ENCODE measurements around the gene USP17L12.
"Not testable (repeated sequence)": the region's sequence is repeated elsewhere in the genome, so short reads cannot be mapped to it uniquely, and the experiment has no call there.

DNA sequence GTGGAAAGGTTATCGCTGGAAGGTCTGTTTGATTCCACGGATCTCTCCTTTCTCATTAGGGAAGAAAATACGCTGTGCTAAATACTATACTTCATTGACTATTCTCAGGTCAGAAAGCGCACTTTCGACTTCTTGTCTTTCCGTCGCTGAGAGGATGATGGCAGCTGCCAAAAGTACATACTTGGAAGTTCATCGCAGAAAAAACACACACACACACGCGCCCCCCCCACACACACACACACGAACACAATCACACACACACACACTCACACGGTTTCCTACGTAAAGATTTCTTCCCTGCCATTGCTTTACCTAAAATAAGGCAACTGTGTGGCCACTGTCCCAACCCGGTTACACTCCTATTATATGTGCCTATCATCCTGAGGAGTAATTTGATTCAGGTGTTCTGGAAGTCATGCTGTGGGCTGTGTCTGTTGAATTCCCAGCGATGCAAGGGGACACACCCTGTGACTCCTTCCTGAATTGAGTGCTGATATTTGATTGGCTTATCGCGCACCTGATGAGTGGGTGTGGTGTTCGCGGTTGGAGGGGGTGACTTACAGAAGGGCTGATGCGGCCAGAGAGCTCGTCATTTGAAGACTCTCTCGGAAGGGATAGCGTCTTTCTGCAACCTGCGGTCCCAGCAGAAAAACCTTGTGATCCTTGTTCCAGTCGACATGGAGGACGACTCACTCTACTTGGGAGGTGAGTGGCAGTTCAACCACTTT is 28.2 kb downstream of the USP17L12 start, which contains the start of gene USP17L18:
- TF ChIP-seq, protein P1, sequence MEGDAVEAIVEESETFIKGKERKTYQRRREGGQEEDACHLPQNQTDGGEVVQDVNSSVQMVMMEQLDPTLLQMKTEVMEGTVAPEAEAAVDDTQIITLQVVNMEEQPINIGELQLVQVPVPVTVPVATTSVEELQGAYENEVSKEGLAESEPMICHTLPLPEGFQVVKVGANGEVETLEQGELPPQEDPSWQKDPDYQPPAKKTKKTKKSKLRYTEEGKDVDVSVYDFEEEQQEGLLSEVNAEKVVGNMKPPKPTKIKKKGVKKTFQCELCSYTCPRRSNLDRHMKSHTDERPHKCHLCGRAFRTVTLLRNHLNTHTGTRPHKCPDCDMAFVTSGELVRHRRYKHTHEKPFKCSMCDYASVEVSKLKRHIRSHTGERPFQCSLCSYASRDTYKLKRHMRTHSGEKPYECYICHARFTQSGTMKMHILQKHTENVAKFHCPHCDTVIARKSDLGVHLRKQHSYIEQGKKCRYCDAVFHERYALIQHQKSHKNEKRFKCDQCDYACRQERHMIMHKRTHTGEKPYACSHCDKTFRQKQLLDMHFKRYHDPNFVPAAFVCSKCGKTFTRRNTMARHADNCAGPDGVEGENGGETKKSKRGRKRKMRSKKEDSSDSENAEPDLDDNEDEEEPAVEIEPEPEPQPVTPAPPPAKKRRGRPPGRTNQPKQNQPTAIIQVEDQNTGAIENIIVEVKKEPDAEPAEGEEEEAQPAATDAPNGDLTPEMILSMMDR (IDR thresholded peaks at IDR 0.05), result not testable (repeated sequence)
- TF ChIP-seq POLR2A (IDR thresholded peaks at IDR 0.05), result not testable (repeated sequence)

Measured in uterus (tissue), 2 donors.